Activated CD8-positive, alpha-beta memory T cell treated with anti-CD3 and anti-CD28 coated beads, Interleukin-2, amount 50 U/mL, for 48 hours (primary cell): Measurements from ENCODE around the gene FTCDNL1.

Experiments
- DNase-seq: peaks from one replicate; pipeline ENCODE4 v3.0.0-alpha.2; 2020

FTCDNL1 gene

DNA sequence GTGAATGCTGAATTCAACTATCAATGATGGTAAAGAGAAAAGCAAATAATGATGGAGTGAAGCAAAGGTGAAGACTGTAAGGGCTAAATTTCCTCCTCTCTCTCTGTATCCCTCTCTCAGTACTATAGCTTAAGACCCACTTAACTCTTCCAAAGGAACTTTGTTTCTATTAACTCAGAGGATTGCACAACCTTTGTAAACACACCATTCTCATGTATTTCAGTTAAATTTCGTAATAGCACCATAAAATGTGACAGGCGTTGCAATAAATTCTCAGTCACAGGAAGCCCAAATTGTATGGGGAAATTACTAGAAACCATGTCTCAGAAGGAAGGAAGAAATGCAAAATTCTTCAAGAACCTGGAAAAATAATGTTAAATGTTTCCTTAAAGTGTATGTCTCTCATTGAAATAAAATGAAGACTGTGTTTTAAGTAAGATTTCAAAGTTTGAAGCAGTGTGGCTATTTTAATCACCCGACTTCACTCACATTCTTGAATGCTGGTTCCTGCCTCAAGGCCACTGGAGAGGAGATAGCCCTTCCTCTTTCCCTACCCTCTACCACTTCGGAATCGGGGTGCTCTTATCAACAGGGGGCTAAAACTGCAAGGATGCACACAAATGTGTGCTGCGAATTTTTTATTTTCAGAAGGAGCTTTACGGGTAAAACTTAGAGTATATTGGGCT lies 112.1 kb downstream of the FTCDNL1 start:
- no peak for DNase-seq

DNA sequence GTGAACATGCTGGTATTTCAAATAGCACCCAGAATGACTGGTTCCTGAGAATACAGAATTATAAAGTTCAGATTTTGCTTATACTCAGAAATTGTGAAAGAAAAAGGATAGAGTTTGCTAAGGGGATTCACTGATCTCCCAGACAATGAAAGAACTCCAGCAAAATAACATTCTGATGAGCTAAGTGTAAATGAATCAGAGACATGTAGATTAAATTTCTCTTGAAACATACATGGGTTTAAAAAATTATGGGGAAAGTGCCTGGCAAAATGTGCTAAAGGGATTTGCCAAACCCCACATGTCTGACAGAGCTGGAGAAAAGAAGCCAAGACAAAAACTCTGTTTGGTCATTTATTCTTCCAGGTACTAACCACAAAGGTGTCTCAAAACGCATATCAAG lies 116.3 kb downstream of the FTCDNL1 start:
- no peak for DNase-seq

DNA sequence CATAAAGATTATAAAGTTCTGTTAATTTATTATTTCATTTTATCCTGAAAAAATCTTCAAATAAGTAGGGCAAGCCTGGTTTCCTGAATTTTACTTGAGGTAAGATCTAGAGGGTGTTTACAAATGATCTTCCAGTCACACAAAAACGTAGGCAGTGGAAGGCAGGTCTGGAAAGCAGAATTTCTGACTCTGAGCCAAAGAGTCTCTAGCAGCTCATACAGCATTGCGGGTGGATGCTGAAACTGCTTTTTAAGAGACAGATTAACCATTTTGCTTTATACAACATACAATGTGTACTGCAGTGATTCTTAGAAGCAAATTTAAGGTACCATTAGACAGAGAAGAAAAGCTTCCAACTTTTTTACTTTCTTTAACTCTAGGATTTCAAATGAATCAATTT lies 117.0 kb downstream of the FTCDNL1 start:
- DNase-seq = no peak

DNA sequence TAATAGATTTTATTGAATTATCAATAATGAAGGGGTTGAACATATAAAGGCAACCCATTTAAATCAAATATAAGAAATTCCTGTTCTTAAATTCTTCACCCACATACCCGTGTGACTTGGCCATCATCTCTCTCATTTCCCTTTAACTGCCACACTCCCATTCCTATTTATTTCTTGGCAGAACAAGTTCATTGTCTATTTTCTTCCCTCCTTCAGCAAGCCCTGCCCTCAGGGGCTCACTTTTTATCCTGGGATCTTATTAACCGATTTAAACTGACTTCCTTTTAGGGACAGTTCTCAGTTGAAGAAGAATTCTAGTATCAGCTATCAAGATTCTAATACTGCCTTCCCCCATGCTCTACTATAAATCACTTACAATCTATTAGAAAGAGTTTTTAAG lies 123.2 kb downstream of the FTCDNL1 start:
- no peak for DNase-seq

DNA sequence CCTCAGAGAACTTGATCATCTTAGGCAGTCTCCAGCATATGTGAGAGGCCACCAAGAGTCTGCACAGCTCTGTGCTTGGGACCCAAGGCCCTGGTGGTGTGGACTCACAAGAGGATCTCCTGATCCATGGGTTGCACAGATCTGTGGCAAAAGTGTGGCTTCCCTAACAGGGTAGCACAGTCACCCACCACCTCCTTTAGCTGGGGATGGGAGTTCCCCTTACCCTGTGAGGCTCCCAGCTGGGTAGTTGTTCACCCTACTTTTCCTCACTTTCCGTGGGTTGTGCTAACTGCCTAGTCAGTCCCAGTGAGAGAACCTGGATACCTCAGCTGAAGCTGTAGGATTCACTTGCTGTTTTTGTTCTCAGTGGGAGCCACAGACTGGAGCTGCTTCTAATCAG lies 123.7 kb downstream of the FTCDNL1 start:
- no peak for DNase-seq

DNA sequence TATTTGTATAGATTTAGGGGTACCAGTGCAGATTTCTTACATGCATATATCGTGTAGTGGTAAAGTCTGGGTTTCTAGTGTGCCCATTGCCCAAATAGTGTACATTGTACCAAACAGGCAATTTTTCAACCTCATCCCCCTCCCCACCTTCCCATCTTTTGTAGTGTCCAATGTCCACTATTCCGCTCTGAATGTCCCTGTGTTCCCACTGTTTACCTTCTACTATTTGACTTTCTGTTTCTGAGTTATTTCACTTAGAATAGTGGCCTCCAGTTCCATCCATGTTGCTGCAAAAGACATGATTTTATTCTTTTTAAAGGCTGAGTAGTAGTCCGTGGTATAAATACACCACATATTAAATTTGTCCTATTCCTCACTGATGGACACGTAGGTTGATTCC lies 132.9 kb downstream of the FTCDNL1 start:
- DNase-seq = no peak

DNA sequence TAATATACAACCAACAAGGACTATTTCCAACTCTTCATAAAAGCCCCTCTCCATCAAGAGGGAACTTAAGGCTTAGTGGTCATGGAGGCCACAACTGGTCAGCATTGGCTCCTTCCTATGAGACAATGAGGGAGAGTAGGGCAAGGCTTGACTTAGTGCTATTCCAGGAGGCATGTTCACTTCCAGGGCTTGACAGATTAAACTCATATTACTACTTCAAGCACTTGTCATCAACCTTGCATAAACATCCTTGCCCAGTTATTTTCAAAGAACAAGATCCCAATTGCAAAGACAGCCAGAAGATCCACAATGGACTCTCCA lies 133.4 kb downstream of the FTCDNL1 start:
- no peak for DNase-seq

DNA sequence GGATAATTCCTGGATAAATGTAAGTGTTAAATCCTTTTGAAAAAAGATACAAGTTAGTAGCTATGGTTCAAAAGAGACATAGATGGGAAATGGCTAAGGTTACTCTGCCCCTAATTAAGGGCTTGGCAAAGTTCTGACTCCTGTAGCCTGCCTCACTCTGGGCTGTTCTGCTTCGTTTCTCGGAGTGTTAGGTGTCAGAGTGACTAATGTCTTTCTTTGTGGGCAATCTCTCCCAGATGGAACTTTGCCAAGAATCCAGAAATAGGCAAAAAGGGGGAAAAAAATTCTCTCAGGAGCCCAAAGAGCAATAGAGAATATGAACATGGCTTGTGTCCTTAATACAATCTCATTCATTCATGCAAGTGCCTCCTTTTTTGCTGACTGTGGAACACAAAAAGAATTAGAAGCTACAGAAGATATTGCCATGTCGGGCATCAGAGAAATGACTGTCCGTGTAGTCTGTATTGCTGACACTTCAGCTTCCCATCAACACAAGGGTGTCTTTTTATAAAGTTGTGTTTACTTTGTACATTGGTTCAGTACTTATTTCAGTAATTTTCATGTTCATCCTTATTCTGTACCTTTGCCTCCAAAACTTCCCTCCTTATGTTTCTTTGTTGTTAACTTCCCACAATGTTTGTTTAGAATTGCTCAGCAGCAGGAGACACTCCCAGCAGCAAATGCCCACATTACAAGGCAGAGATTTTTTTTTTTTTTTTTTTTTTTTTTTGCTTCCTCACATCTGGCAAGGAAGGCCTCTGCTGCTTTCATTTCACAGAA lies 134.0 kb downstream of the FTCDNL1 start:
- no peak for DNase-seq

DNA sequence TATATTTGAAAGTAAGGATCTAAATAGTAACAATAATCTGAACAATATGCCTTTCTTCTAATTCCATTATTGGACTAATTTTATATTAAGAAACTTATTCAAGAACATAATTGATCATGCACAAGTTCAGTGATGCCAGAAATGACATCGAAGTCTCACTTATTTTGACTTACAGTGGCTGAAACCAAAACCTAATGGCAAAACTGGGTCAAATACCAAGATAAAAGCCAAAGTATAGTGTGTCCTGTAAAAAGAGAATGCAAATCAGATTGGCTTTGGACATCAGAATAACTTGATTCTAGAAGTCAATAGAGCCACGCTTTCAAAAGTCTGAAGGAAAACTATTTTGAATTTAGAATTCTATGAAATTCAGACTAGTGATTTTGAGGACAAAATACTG lies 137.2 kb downstream of the FTCDNL1 start:
- DNase-seq = no peak

DNA sequence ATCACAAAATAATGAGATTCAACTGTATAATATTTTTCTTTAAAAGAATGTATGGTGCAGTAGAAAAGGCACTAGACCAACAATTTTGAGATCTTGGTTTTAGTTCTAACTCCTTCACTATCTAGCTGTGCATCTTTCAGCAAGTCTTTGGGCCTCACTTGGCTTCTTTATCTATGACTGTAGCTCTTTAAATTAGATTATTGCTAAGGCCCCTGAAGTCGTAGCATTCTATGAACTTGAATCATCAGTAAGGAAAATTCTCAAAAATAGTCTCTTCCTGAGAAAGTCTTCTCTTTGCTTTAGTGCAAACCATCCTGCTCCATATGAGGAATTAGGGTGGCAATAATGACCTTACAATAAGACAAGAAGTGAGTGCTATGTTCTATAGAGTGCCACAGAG lies 140.4 kb downstream of the FTCDNL1 start:
- no peak for DNase-seq
